ENCODE results near the gene SMAD6.

DNA sequence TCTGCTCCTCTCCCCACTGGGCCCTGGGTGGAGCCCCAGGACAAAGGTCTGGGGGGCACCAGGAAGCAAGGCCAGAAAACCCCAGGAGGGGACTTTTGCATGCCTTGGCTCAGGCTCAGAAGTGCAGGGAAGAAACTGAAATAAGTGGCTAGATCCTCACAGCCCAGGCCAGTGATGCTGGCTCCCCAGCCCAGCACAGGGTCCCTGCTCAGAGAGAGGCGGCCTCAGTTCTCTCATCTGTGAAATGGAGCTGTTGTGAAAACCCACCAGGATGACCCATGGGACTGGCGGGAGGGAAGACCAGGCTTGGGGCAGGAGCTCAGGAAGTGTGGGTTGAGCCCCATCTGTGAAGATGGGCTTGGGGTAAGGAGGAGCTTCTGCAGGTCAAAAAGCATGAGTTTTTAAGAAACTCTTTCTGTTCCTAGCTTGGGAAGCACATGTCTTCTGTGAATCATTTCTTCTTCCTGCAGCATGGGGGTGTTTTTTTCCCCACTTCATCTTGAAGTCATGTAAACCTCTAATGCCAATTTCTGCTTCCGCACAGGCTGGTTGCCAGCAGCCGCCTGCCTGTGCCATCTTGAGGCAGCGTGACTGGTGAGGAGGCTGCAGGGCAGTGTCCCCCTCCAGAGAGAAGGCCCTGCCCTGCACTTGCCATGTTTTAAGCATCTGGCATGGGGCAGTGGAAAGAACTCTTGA, 118.6 kb downstream of the SMAD6 start:
- TF ChIP-seq CTCF (IDR thresholded peaks at IDR 0.05), result no peak
- no peak for TF ChIP-seq POLR2A (IDR thresholded peaks at IDR 0.05)
- TF ChIP-seq EP300 (IDR thresholded peaks at IDR 0.05), result no peak
